Peyer's patch (tissue), 4 donors: Measurements from ENCODE around the gene SAA1. TPM values are rescaled to one million over a fixed set of nuclear protein-coding genes. Genes with fewer than 3 reads are reported as not detected.
"Not testable (repeated sequence)": the region's sequence is repeated elsewhere in the genome, so short reads cannot be mapped to it uniquely, and the experiment has no call there.

Experiments used
- DNase-seq, 3 donors: peaks; one replicate each; pipeline ENCODE4 v3.0.0-alpha.2; 2017 to 2019
- H3K27ac ChIP-seq, 4 donors: fragments of 200-600 bp; sonication (generic); one replicate each; pipeline ENCODE4 v1.5.1; 2016 to 2019
- H3K27me3 ChIP-seq, 2 donors: fragments of 200-600 bp; sonication (generic); one replicate each; pipeline ENCODE4 v1.5.1; 2019
- H3K36me3 ChIP-seq, 3 donors: fragments of 200-600 bp; sonication (generic); one replicate each; pipeline ENCODE4 v1.5.1; 2016 to 2019
- H3K4me1 ChIP-seq, 4 donors: fragments of 200-600 bp; sonication (generic); one replicate each; pipeline ENCODE4 v1.5.1; 2016 to 2019
- H3K4me3 ChIP-seq, 4 donors: fragments of 200-600 bp; sonication (generic); 1 replicate in 3 of 4; 2 replicates in 1 of 4; pipeline ENCODE4 v1.5.1; 2016 to 2019; ENCODE audit warnings: mild to moderate bottlenecking in 1 of 4
- H3K9me3 ChIP-seq, 4 donors: fragments of 200-600 bp; sonication (generic); one replicate each; pipeline ENCODE4 v1.5.1; 2016 to 2019; ENCODE audit warnings: mild to moderate bottlenecking in 1 of 4
- CTCF ChIP-seq, 6 experiments: fragments of 450-650 bp in 4 of 6; fragments of 200-600 bp in 2 of 6; sonication (generic) in 1 of 6; IDR thresholded peaks; one replicate each; pipeline ENCODE4 v1.5.1; 2017 to 2019; ENCODE audit warnings: antibody characterized with exemption in 6 of 6, mild to moderate bottlenecking in 3 of 6, moderate library complexity in 1 of 6
- POLR2A ChIP-seq, 2 donors: fragments of 450-650 bp; IDR thresholded peaks; one replicate each; pipeline ENCODE4 v1.5.1; 2017; ENCODE audit warnings: antibody characterized with exemption in 2 of 2, mild to moderate bottlenecking in 2 of 2, moderate library complexity in 2 of 2
- total RNA-seq, 4 donors: library from RNA; depleted of rRNA; stranded (reverse); fragments of >200 nt; gene quantifications; one replicate each; pipeline ENCODE4 v1.1.0, GENCODE V29; 2016

Gene SAA1
- total RNA-seq, 4 donors from 2014 or later, result 4.7 TPM; not detected in 3

- no peak overlapping the region for H3K4me3 ChIP-seq
- peak overlapping the region in 1 of 4 donors; percentile 8 for H3K27ac ChIP-seq
- no peaks in the 10 kb centered on the region for H3K27me3 ChIP-seq
- no peaks in the 10 kb centered on the region for H3K4me1 ChIP-seq
- no peak for DNase-seq
- no peaks in the 10 kb centered on the region for H3K9me3 ChIP-seq
- no peaks in the 10 kb centered on the region for H3K36me3 ChIP-seq
- peak in 3 of 6 experiments; percentile 18 to 22 (median 19) for TF ChIP-seq CTCF (IDR thresholded peaks at IDR 0.05)
- no peak for TF ChIP-seq POLR2A (IDR thresholded peaks at IDR 0.05)
These were observed 12.8 kb upstream of the SAA1 start for GRCh38 chr11:18253233-18253632.

GRCh38 chr11:18253778-18254338 lies 12.2 kb upstream of the SAA1 start:
- TF ChIP-seq POLR2A (IDR thresholded peaks at IDR 0.05) (no peak), CTCF (IDR thresholded peaks at IDR 0.05) (no peak)
- H3K4me1 ChIP-seq, result no peaks in the 10 kb centered on the region
- no peaks in the 10 kb centered on the region for H3K27me3 ChIP-seq
- H3K9me3 ChIP-seq, result no peaks in the 10 kb centered on the region
- no peaks in the 10 kb centered on the region for H3K36me3 ChIP-seq
- DNase-seq, result no peak
- no peak overlapping the region for H3K4me3 ChIP-seq
- H3K27ac ChIP-seq, result peak overlapping the region in 1 of 4 donors; percentile 8

- H3K4me3 ChIP-seq, result no peak overlapping the region
- no peak for TF ChIP-seq CTCF (IDR thresholded peaks at IDR 0.05)
- TF ChIP-seq POLR2A (IDR thresholded peaks at IDR 0.05), result no peak
- no peaks in the 10 kb centered on the region for H3K36me3 ChIP-seq
- no peaks in the 10 kb centered on the region for H3K9me3 ChIP-seq
- no peak overlapping the region for H3K27ac ChIP-seq
- H3K27me3 ChIP-seq, result no peaks in the 10 kb centered on the region
- no peak for DNase-seq
- no peaks in the 10 kb centered on the region for H3K4me1 ChIP-seq
These were observed 11.2 kb upstream of the SAA1 start for GRCh38 chr11:18254781-18255361.

GRCh38 chr11:18259259-18259658 lies 6.8 kb upstream of the SAA1 start:
- no peak overlapping the region for H3K4me3 ChIP-seq
- H3K27ac ChIP-seq, result peak overlapping the region in 1 of 4 donors; percentile 22
- H3K36me3 ChIP-seq, result no peaks in the 10 kb centered on the region
- DNase-seq, result no peak
- H3K27me3 ChIP-seq, result no peaks in the 10 kb centered on the region
- no peaks in the 10 kb centered on the region for H3K4me1 ChIP-seq
- no peaks in the 10 kb centered on the region for H3K9me3 ChIP-seq
- TF ChIP-seq POLR2A (IDR thresholded peaks at IDR 0.05), result no peak
- no peak for TF ChIP-seq CTCF (IDR thresholded peaks at IDR 0.05)

GRCh38 chr11:18261721-18262120 lies 4.3 kb upstream of the SAA1 start:
- no peak overlapping the region for H3K27ac ChIP-seq
- DNase-seq, result no peak
- H3K9me3 ChIP-seq, result no peaks in the 10 kb centered on the region
- no peaks in the 10 kb centered on the region for H3K4me1 ChIP-seq
- no peak overlapping the region for H3K4me3 ChIP-seq
- H3K36me3 ChIP-seq, result no peaks in the 10 kb centered on the region
- H3K27me3 ChIP-seq, result no peaks in the 10 kb centered on the region
- TF ChIP-seq POLR2A (IDR thresholded peaks at IDR 0.05) (no peak), CTCF (IDR thresholded peaks at IDR 0.05) (no peak)

GRCh38 chr11:18262681-18263350 lies 3.2 kb upstream of the SAA1 start:
- H3K4me1 ChIP-seq, H3K27ac ChIP-seq, H3K9me3 ChIP-seq, H3K36me3 ChIP-seq, H3K27me3 ChIP-seq, H3K4me3 ChIP-seq, DNase-seq: not testable (repeated sequence)
